MM.1S (cell line): ENCODE measurements around the gene KCNJ6.
"Not testable (repeated sequence)": the region's sequence is repeated elsewhere in the genome, so short reads cannot be mapped to it uniquely, and the experiment has no call there.

ENCODE experiments used
- CTCF ChIP-seq: fragments of 300-600 bp; sonication (generic); IDR thresholded peaks from 2 replicates; pipeline ENCODE4 v1.5.1; 2016; ENCODE audit warnings: antibody characterized with exemption, low read length, mixed read lengths
- EZH2 ChIP-seq: fragments of 300-600 bp; sonication (generic); optimal IDR thresholded peaks from 2 replicates; pipeline ENCODE3; 2017; ENCODE audit warnings: low read depth, mild to moderate bottlenecking, antibody characterized with exemption, low read length, mixed read lengths

DNA sequence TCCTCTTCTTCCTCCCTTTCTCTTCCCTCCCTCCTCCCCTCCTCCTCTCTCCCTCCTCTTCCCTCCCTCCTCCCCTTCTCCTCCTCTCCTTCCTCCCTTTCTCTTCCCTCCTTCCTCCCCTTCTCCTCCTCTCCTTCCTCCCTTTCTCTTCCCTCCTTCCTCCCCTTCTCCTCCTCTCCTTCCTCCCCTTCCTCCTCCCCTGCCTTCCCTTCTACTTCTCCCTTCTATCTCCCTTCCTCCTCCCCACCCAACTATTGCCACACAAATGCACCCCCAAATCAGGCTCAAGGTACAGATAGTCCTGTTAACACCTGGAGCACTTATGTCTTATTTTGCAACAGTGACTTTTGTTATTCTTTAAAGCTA is 203.7 kb downstream of the KCNJ6 start:
- TF ChIP-seq CTCF, EZH2: not testable (repeated sequence)
